Brain microvascular endothelial cell (primary cell): ENCODE results near the gene LAMP1.

Experiments used
- DNase-seq: peaks from one replicate; pipeline ENCODE4 v3.0.0-alpha.2; 2020
- H3K27ac ChIP-seq: fragments of 250-450 bp; sonication (Bioruptor Pico); 2 replicates; pipeline ENCODE4 v1.5.1; 2020; ENCODE audit warnings: mild to moderate bottlenecking, moderate library complexity
- H3K27me3 ChIP-seq: fragments of 250-450 bp; sonication (Bioruptor Pico); replicated peaks from 2 replicates; pipeline ENCODE4 v1.5.1; 2020; ENCODE audit warnings: mild to moderate bottlenecking
- H3K36me3 ChIP-seq: fragments of 250-450 bp; sonication (Bioruptor Pico); replicated peaks from 2 replicates; pipeline ENCODE4 v1.5.1; 2020; ENCODE audit warnings: mild to moderate bottlenecking
- H3K4me3 ChIP-seq: 2 replicates; pipeline ENCODE4 v1.5.1; 2011; ENCODE audit warnings: low read depth, mild to moderate bottlenecking, control low read depth, low read length, moderate library complexity
- in situ Hi-C: cut with HindIII; loops from 2 replicates; pipeline ENCODE4 v1.10.0; 2017; ENCODE audit warnings: low sequenced_read_pairs, low pct_ligation_motif_present
- TF ChIP-seq, protein P1 (sequence below): IDR thresholded peaks from 2 replicates; pipeline ENCODE4 v1.5.1; 2011; ENCODE audit warnings: low read depth, mild to moderate bottlenecking, moderate library complexity, low read length, control low read depth, inconsistent platforms; ENCODE audit errors: missing control alignments

The LAMP1 gene

DNA sequence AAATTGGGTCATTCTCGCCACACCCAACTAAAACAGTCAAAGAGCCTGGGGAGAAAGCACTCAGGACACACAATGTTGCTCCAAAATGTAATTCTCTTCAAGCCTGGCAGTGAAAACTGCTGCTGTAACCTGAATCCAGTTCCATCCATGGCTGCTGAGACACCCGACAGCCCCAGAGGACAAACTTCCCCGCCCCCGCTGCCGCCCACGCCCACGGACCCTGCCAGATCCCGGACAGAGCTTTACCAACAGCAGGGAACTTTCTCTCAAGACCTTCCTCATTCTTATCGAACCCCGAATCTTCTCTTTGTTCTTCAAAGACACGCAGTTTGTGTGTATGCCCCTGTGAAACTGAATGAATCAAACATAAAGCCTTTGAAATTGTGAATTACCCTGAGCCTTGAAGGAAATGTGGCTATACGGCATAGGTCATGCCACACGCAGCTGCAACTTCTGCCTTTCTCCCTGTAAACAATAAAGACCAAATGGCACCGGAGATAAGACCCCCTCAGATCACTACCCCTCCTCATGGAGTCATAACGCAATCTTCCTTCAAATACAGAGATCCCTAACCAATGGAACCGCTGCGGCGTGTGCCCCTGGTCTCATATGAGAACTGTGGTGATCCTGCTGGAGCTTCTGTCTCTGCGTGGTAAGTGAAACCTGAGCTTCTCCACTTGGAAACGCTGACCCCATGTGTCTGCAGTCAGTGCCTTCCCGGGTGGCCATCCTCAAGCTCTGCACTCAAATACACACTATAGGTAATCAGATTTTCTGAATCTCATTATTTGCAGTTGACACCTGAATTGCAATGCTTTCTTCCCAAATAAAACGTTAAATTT lies 4.8 kb upstream of the LAMP1 start:
- no peak for DNase-seq
- Histone ChIP-seq H3K27ac (no peak overlapping the region), H3K27me3 (no peaks in the 10 kb centered on the region), H3K36me3 (no peaks in the 10 kb centered on the region), H3K4me3 (peak overlapping the region; percentile 34)
- TF ChIP-seq, protein P1, sequence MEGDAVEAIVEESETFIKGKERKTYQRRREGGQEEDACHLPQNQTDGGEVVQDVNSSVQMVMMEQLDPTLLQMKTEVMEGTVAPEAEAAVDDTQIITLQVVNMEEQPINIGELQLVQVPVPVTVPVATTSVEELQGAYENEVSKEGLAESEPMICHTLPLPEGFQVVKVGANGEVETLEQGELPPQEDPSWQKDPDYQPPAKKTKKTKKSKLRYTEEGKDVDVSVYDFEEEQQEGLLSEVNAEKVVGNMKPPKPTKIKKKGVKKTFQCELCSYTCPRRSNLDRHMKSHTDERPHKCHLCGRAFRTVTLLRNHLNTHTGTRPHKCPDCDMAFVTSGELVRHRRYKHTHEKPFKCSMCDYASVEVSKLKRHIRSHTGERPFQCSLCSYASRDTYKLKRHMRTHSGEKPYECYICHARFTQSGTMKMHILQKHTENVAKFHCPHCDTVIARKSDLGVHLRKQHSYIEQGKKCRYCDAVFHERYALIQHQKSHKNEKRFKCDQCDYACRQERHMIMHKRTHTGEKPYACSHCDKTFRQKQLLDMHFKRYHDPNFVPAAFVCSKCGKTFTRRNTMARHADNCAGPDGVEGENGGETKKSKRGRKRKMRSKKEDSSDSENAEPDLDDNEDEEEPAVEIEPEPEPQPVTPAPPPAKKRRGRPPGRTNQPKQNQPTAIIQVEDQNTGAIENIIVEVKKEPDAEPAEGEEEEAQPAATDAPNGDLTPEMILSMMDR = no peak
- in situ Hi-C loops = no loop called here

- no peak for DNase-seq
- in situ Hi-C loops = no loop called here
- TF ChIP-seq, protein P1 = no peak
- Histone ChIP-seq H3K4me3 (no peak overlapping the region), H3K36me3 (no peaks in the 10 kb centered on the region), H3K27ac (no peak overlapping the region), H3K27me3 (no peaks in the 10 kb centered on the region)
Observed at GRCh38 chr13:113293686-113294085, 3.4 kb upstream of the LAMP1 start.

DNA sequence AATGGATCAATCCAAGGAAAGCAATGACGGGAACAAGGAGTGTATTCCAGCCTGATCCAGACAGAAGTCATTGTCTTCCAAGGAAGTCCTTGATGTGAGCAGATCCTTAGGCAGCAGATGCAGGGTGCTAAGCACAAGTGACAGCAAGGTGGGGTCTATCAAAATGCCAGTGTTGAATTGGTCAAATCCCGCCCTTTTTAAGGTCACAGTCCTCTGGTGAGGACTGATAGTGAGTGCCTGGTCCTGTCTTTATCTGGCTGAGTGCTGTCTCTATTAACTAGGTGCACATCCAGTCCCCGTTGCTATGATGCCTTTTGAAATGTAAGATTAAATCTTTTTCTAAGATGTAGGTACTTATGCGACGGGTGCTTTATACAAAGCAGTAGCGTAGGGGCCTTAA lies 1.3 kb upstream of the LAMP1 start:
- Histone ChIP-seq H3K4me3 (no peak overlapping the region), H3K27me3 (no peaks in the 10 kb centered on the region), H3K27ac (no peak overlapping the region), H3K36me3 (no peaks in the 10 kb centered on the region)
- DNase-seq = no peak
- in situ Hi-C loops = no loop called here
- TF ChIP-seq, protein P1 = no peak

DNA sequence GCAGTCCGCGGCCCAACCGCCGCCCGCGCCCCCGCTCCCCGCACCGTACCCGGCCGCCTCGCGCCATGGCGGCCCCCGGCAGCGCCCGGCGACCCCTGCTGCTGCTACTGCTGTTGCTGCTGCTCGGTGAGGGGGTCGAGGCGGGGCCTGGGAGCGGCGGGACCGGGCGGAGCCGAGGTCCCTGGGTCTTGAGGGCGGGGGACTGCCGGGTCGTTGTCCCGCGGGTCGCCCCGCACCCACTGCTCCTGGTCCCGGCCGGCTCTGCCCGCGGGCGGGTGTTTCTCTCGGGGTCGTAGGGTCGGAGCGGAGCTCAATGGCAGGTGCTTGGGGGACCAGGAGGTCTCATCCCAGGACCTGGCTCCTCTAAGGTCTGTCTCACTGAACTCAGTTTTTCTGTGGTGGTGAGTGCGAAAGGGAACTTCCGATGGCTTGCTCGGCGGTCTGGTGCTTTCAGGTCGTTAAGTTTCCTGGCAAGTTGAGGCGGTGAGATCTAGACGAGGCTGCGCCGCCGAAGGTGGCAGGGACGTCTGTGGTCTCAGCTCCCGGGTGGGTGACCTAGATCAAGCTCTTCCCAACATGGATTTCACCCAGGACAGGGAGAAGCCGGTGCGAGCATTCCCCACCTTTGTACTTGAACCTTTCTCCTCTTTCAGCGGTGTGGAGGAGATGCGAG lies 467 bp downstream of the LAMP1 start:
- DNase-seq = no peak
- Histone ChIP-seq H3K4me3 (peak overlapping the region; percentile 86), H3K27ac (peak overlapping the region; percentile 65), H3K27me3 (no peaks in the 10 kb centered on the region), H3K36me3 (no peaks in the 10 kb centered on the region)
- TF ChIP-seq, protein P1 = no peak
- in situ Hi-C loops = no loop called here

- in situ Hi-C loops = no loop called here
- Histone ChIP-seq H3K4me3 (peak overlapping the region; percentile 86), H3K36me3 (no peaks in the 10 kb centered on the region), H3K27ac (peak overlapping the region; percentile 65), H3K27me3 (no peaks in the 10 kb centered on the region)
- TF ChIP-seq, protein P1 = no peak
- DNase-seq = no peak
Observed at GRCh38 chr13:113298043-113298945, 1.3 kb downstream of the LAMP1 start.
